ENCODE results near the gene PMIS2.

PMIS2 gene

DNA sequence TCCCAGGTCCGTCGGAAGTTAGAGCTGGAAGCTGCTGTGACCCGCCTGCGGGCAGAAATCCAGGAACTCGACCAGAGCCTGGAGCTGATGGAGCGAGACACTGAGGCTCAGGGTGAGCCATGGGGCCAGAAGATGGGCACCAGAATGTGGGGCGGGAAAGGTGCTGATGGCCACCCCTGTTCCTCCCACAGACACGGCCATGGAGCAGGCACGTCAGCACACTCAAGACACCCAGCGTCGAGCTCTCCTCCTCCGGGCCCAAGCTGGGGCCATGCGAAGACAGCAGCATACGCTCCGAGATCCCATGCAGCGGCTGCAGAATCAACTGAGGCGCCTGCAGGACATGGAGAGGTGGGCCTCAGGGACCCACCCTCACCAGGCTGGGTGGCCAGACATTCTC lies 29.1 kb downstream of the PMIS2 start:
- H3K27ac ChIP-seq (ENCODE audit: low read depth, low read length): no peak overlapping the region
- no peaks in the 10 kb centered on the region for H3K4me1 ChIP-seq (ENCODE audit: control insufficient read depth, insufficient read depth, low read length, unreplicated experiment)
- H3K79me2 ChIP-seq (ENCODE audit: control insufficient read depth, insufficient read depth, low read length, unreplicated experiment): no peaks in the 10 kb centered on the region
- H2AFZ ChIP-seq (ENCODE audit: low read length, unreplicated experiment): no peak overlapping the region
- no peaks in the 10 kb centered on the region for H3K27me3 ChIP-seq (ENCODE audit: insufficient read depth, low read length)
- no peak overlapping the region for H3K4me3 ChIP-seq (ENCODE audit: low read depth, low read length)
- no peaks in the 10 kb centered on the region for H3K36me3 ChIP-seq (ENCODE audit: insufficient read depth, low read length)

- Histone ChIP-seq H3K27ac (ENCODE audit: low read depth, low read length) (no peak overlapping the region), H3K36me3 (ENCODE audit: insufficient read depth, low read length) (no peaks in the 10 kb centered on the region), H3K4me3 (ENCODE audit: low read depth, low read length) (no peak overlapping the region)
Measured at GRCh38 chr19:35618857-35619256, 32.9 kb downstream of the PMIS2 start.

GRCh38 chr19:35619290-35619923 lies 33.4 kb downstream of the PMIS2 start:
- H3K79me2 ChIP-seq (ENCODE audit: control insufficient read depth, insufficient read depth, low read length, unreplicated experiment): no peaks in the 10 kb centered on the region
- H3K27me3 ChIP-seq (ENCODE audit: insufficient read depth, low read length): no peaks in the 10 kb centered on the region
- H3K36me3 ChIP-seq (ENCODE audit: insufficient read depth, low read length): no peaks in the 10 kb centered on the region
- H3K4me1 ChIP-seq (ENCODE audit: control insufficient read depth, insufficient read depth, low read length, unreplicated experiment): no peaks in the 10 kb centered on the region
- no peak overlapping the region for H3K4me3 ChIP-seq (ENCODE audit: low read depth, low read length)
- no peak overlapping the region for H3K27ac ChIP-seq (ENCODE audit: low read depth, low read length)
- H2AFZ ChIP-seq (ENCODE audit: low read length, unreplicated experiment): no peak overlapping the region

More at GRCh38 chr19:35618857-35619256, 32.9 kb downstream of the PMIS2 start:
- Histone ChIP-seq H3K79me2 (ENCODE audit: control insufficient read depth, insufficient read depth, low read length, unreplicated experiment) (no peaks in the 10 kb centered on the region), H3K27me3 (ENCODE audit: insufficient read depth, low read length) (no peaks in the 10 kb centered on the region), H3K4me1 (ENCODE audit: control insufficient read depth, insufficient read depth, low read length, unreplicated experiment) (no peaks in the 10 kb centered on the region), H2AFZ (ENCODE audit: low read length, unreplicated experiment) (no peak overlapping the region)

DNA sequence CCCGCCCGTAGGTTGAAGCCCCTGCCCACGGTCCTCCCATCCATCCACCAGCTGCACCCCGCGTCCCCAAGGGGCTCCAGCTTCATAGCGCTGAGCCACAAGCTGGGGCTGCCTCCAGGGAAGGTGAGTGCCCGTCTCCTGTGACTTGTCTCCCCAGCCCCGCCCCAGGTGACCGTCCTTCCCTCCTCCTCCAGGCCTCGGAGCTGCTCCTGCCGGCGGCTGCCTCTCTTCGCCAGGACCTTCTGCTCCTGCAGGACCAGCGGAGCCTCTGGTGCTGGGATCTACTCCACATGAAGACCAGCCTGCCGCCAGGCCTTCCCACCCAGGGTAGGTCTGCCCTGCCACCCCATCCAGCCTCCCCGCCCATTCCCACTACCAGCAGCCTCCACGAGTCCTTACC lies 34.0 kb downstream of the PMIS2 start:
- no peaks in the 10 kb centered on the region for H3K36me3 ChIP-seq (ENCODE audit: insufficient read depth, low read length)
- no peaks in the 10 kb centered on the region for H3K4me1 ChIP-seq (ENCODE audit: control insufficient read depth, insufficient read depth, low read length, unreplicated experiment)
- no peak overlapping the region for H3K27ac ChIP-seq (ENCODE audit: low read depth, low read length)
- no peaks in the 10 kb centered on the region for H3K79me2 ChIP-seq (ENCODE audit: control insufficient read depth, insufficient read depth, low read length, unreplicated experiment)
- no peaks in the 10 kb centered on the region for H3K27me3 ChIP-seq (ENCODE audit: insufficient read depth, low read length)
- H2AFZ ChIP-seq (ENCODE audit: low read length, unreplicated experiment): no peak overlapping the region
- no peak overlapping the region for H3K4me3 ChIP-seq (ENCODE audit: low read depth, low read length)

DNA sequence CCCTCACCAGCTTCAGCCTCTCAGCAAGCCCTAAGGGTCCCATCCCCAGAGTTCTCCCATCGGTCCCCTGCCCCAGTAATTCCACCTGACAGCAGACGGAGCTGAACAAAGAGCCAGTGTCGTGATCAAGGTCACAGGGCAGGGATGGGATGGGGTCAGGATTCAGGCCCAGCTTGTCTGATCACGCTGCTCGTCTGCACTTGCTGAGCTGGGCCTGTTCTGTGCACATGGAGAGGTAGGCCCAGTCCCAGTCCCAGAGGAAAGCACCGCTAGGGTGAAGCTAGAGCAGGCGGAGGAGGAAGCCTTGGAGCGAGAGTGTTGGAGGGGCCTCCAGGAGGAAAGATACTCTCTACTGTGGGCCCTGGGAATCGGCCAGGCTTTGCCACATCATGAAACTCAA lies 35.7 kb downstream of the PMIS2 start:
- no peak overlapping the region for H3K4me3 ChIP-seq (ENCODE audit: low read depth, low read length)
- no peak overlapping the region for H3K27ac ChIP-seq (ENCODE audit: low read depth, low read length)
- H3K36me3 ChIP-seq (ENCODE audit: insufficient read depth, low read length): no peaks in the 10 kb centered on the region
- H3K27me3 ChIP-seq (ENCODE audit: insufficient read depth, low read length): no peaks in the 10 kb centered on the region
- H3K79me2 ChIP-seq (ENCODE audit: control insufficient read depth, insufficient read depth, low read length, unreplicated experiment): no peaks in the 10 kb centered on the region
- no peaks in the 10 kb centered on the region for H3K4me1 ChIP-seq (ENCODE audit: control insufficient read depth, insufficient read depth, low read length, unreplicated experiment)
- H2AFZ ChIP-seq (ENCODE audit: low read length, unreplicated experiment): no peak overlapping the region

- H3K4me1 ChIP-seq (ENCODE audit: control insufficient read depth, insufficient read depth, low read length, unreplicated experiment): no peaks in the 10 kb centered on the region
- no peaks in the 10 kb centered on the region for H3K27me3 ChIP-seq (ENCODE audit: insufficient read depth, low read length)
- H3K27ac ChIP-seq (ENCODE audit: low read depth, low read length): no peak overlapping the region
- no peaks in the 10 kb centered on the region for H3K79me2 ChIP-seq (ENCODE audit: control insufficient read depth, insufficient read depth, low read length, unreplicated experiment)
- no peak overlapping the region for H3K4me3 ChIP-seq (ENCODE audit: low read depth, low read length)
- no peaks in the 10 kb centered on the region for H3K36me3 ChIP-seq (ENCODE audit: insufficient read depth, low read length)
- no peak overlapping the region for H2AFZ ChIP-seq (ENCODE audit: low read length, unreplicated experiment)
Measured at GRCh38 chr19:35622750-35623149, 36.8 kb downstream of the PMIS2 start.

DNA sequence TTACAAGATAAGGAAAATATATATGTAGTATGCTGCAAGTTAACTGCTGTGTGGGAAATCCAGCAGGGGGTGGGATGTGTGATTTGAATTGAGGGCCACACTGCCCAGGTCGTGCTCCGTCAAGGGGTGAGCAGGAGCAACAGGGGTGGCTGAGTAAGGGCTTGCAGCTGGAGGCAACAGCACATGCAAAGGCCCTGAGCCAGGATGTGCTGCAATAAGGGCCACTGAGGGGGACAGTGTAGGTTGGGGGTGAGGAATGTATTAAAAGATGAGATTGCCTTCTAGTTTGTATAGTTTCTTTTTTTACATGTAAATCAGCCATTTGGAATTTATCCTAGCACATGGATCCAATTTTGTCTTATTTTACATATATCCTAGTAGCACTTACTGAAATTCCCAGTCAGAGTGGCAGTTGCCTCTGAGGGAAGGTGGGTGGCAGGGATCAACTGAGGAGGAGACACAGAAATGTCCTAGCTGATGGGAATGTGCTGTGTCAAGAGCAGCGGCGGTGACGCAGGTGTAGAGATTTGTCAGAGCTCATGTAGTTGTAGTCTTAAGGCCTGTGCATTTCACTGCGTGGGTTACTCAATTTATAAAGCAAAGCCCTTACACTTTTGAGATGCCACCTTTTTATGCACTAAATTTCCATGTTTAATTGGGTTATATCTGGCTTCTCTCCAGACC lies 37.5 kb downstream of the PMIS2 start:
- H3K36me3 ChIP-seq (ENCODE audit: insufficient read depth, low read length): no peaks in the 10 kb centered on the region
- no peak overlapping the region for H3K27ac ChIP-seq (ENCODE audit: low read depth, low read length)
- no peaks in the 10 kb centered on the region for H3K79me2 ChIP-seq (ENCODE audit: control insufficient read depth, insufficient read depth, low read length, unreplicated experiment)
- no peak overlapping the region for H3K4me3 ChIP-seq (ENCODE audit: low read depth, low read length)
- no peaks in the 10 kb centered on the region for H3K4me1 ChIP-seq (ENCODE audit: control insufficient read depth, insufficient read depth, low read length, unreplicated experiment)
- H3K27me3 ChIP-seq (ENCODE audit: insufficient read depth, low read length): no peaks in the 10 kb centered on the region
- no peak overlapping the region for H2AFZ ChIP-seq (ENCODE audit: low read length, unreplicated experiment)

GRCh38 chr19:35628264-35628564 lies 42.2 kb downstream of the PMIS2 start:
- Histone ChIP-seq H3K27ac (ENCODE audit: low read depth, low read length) (peak overlapping the region; percentile 67), H3K27me3 (ENCODE audit: insufficient read depth, low read length) (no peaks in the 10 kb centered on the region), H3K4me3 (ENCODE audit: low read depth, low read length) (peak overlapping the region; percentile 95), H3K4me1 (ENCODE audit: control insufficient read depth, insufficient read depth, low read length, unreplicated experiment) (no peaks in the 10 kb centered on the region), H2AFZ (ENCODE audit: low read length, unreplicated experiment) (no peak overlapping the region), H3K79me2 (ENCODE audit: control insufficient read depth, insufficient read depth, low read length, unreplicated experiment) (peaks cover 8% of the 10 kb centered on the region), H3K36me3 (ENCODE audit: insufficient read depth, low read length) (no peaks in the 10 kb centered on the region)

DNA sequence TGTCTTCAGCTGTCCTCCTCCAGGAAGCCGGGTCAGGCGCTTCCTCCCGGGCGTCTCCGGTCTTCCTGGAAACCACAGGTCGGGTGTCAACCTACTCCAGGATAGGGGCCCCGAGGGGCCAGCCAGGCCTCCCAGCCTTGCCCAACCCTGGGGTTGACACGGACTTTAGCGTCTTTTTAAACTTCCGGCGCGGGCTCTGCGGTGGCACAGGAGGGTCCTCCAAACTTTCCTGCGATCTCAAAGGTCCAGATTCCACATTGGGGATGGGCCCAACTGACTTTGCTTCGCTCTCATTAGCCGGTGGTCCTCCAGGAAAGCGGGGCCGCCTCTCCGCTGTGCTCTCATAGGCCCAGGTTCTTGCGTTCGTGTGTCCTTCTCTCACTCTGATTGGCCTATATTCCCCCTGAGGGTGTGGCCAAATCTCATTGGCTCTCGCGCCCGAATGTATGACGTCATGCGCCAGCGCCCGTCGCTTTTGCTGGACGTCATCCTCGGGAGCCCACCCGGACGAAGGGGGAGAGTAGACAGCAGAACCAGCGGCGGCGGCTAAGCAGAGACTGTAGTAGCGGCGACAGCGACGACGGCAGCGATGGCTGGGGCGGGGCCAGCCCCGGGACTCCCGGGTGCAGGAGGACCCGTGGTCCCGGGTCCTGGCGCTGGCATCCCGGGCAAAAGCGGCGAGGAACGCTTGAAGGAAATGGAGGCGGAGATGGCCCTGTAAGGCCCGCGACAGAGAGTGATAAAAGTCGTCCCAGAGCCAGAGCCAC lies 42.8 kb downstream of the PMIS2 start, which contains the start of gene RBM42:
Gene RBM42 (plus strand): TSS at position 472 of the 767 bp plus-strand sequence. CDS start 118 bp downstream, at position 590.
- Histone ChIP-seq H3K4me1 (ENCODE audit: control insufficient read depth, insufficient read depth, low read length, unreplicated experiment) (no peaks in the 10 kb centered on the region), H3K36me3 (ENCODE audit: insufficient read depth, low read length) (no peaks in the 10 kb centered on the region), H3K27me3 (ENCODE audit: insufficient read depth, low read length) (no peaks in the 10 kb centered on the region), H3K79me2 (ENCODE audit: control insufficient read depth, insufficient read depth, low read length, unreplicated experiment) (peaks cover 8% of the 10 kb centered on the region), H3K4me3 (ENCODE audit: low read depth, low read length) (peak within 1 kb of the TSS; percentile 95), H2AFZ (ENCODE audit: low read length, unreplicated experiment) (peak within 1 kb of the TSS; percentile 71), H3K27ac (ENCODE audit: low read depth, low read length) (peak within 1 kb of the TSS; percentile 67)

DNA sequence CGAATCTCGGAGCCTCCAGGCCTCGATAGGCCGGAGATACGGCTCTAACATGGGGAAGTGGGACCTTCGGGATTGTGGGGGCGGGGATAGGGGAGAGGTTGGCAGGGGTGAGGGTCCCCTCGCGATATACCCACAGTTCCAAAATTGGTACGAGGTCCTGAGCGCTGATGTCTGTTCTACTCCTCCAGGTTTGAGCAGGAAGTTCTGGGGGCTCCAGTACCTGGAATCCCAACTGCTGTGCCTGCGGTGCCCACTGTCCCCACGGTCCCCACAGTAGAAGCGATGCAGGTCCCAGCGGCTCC lies 43.3 kb downstream of the PMIS2 start:
- Histone ChIP-seq H3K27ac (ENCODE audit: low read depth, low read length) (peak overlapping the region; percentile 48; the same call in 1 of the 2 replicates), H3K79me2 (ENCODE audit: control insufficient read depth, insufficient read depth, low read length, unreplicated experiment) (peaks cover 8% of the 10 kb centered on the region), H3K27me3 (ENCODE audit: insufficient read depth, low read length) (no peaks in the 10 kb centered on the region), H3K4me3 (ENCODE audit: low read depth, low read length) (peak overlapping the region; percentile 95), H3K36me3 (ENCODE audit: insufficient read depth, low read length) (no peaks in the 10 kb centered on the region), H2AFZ (ENCODE audit: low read length, unreplicated experiment) (peak overlapping the region; percentile 71), H3K4me1 (ENCODE audit: control insufficient read depth, insufficient read depth, low read length, unreplicated experiment) (no peaks in the 10 kb centered on the region)
